ENCODE measurements around the gene ST6GALNAC3. TPM values are rescaled to one million over a fixed set of nuclear protein-coding genes. Genes with fewer than 3 reads are reported as not detected.

ST6GALNAC3 gene
- polyA plus RNA-seq, 5 donors, result 21.0 to 41.8 (median 33.9) TPM

GRCh38 chr1:76680651-76681050 lies 606.1 kb downstream of the ST6GALNAC3 start:
- no peak for DNase-seq

- DNase-seq, result no peak
These were observed 607.6 kb downstream of the ST6GALNAC3 start for GRCh38 chr1:76682138-76682537.

Other genes starting within 250 kb of the ST6GALNAC3 start
- not detected for gene ASB17, start 142.3 kb upstream of the ST6GALNAC3 start, polyA plus RNA-seq (ENCODE audit: insufficient read depth in 1 of 5, insufficient read length in 5 of 5, low replicate concordance in 1 of 5)